Measurements from ENCODE around the gene PIEZO1. TPM values are rescaled to one million over a fixed set of nuclear protein-coding genes. Genes with fewer than 3 reads are reported as not detected.
"Not testable (repeated sequence)": the region's sequence is repeated elsewhere in the genome, so short reads cannot be mapped to it uniquely, and the experiment has no call there.

PIEZO1 gene
- total RNA-seq, 2 experiments from 2014 or later, result 206 to 220 TPM

GRCh38 chr16:88771781-88772180, 13.2 kb downstream of the PIEZO1 start:
- H3K4me3 Mint-ChIP-seq; H3K36me3 Mint-ChIP-seq; DNase-seq; H3K27me3 Mint-ChIP-seq; H3K9me3 Mint-ChIP-seq; ATAC-seq (ENCODE audit: low read depth); H3K27ac Mint-ChIP-seq: not testable (repeated sequence)
- H3K4me1 Mint-ChIP-seq, result peaks cover 14% of the 10 kb centered on the region
- POLR2A ChIA-PET, result interaction anchor here (1.3 kb wide), 1 partner anchor 14 kb away, joined by 3 read pairs; no protein-coding TSS in a partner anchor

DNA sequence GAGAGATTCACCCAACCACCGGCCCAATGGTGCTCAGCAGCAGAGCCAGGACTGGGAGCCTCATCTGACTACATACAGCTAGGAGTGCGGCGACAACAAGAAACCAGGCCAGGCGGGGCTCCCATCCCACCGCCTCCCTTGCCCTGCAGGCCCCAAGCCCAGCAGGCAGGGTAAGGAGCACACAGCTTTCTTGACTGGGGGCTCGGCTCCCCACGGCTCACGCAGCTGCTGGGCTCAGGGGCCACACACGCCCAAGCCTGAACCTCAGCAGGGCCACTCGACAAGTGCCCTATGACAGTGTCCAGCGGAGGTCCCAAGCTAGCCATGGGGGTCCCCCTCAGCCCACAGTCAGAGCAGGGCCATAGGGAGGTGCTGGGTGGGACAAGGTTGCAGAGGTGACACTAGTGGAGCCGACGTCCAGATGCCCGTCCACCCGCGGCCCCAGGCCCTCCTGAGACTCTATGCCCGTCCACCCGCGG, 13.7 kb downstream of the PIEZO1 start:
- no peak for DNase-seq
- H3K27ac Mint-ChIP-seq, result no peak overlapping the region
- H3K9me3 Mint-ChIP-seq, result no peaks in the 10 kb centered on the region
- no peaks in the 10 kb centered on the region for H3K27me3 Mint-ChIP-seq
- peaks cover 14% of the 10 kb centered on the region for H3K4me1 Mint-ChIP-seq
- H3K4me3 Mint-ChIP-seq, result no peak overlapping the region
- H3K36me3 Mint-ChIP-seq, result no peaks in the 10 kb centered on the region
- ATAC-seq (ENCODE audit: low read depth), result no peak
- POLR2A ChIA-PET, result interaction anchor here (1.3 kb wide), 1 partner anchor 14 kb away, joined by 3 read pairs; no protein-coding TSS in a partner anchor

GRCh38 chr16:88770461-88771293, 14.3 kb downstream of the PIEZO1 start:
- H3K4me1 Mint-ChIP-seq, result peaks cover 14% of the 10 kb centered on the region
- ATAC-seq (ENCODE audit: low read depth) (peak; percentile 72), DNase-seq (no peak)
- no peaks in the 10 kb centered on the region for H3K36me3 Mint-ChIP-seq
- H3K27ac Mint-ChIP-seq, result peak overlapping the region; percentile 16
- H3K9me3 Mint-ChIP-seq, result no peaks in the 10 kb centered on the region
- no peaks in the 10 kb centered on the region for H3K27me3 Mint-ChIP-seq
- POLR2A ChIA-PET, result interaction anchor here (1.3 to 1.4 kb wide), 2 partner anchors 13 to 33 kb away, joined by 3 read pairs; no protein-coding TSS in a partner anchor
- no peak overlapping the region for H3K4me3 Mint-ChIP-seq

DNA sequence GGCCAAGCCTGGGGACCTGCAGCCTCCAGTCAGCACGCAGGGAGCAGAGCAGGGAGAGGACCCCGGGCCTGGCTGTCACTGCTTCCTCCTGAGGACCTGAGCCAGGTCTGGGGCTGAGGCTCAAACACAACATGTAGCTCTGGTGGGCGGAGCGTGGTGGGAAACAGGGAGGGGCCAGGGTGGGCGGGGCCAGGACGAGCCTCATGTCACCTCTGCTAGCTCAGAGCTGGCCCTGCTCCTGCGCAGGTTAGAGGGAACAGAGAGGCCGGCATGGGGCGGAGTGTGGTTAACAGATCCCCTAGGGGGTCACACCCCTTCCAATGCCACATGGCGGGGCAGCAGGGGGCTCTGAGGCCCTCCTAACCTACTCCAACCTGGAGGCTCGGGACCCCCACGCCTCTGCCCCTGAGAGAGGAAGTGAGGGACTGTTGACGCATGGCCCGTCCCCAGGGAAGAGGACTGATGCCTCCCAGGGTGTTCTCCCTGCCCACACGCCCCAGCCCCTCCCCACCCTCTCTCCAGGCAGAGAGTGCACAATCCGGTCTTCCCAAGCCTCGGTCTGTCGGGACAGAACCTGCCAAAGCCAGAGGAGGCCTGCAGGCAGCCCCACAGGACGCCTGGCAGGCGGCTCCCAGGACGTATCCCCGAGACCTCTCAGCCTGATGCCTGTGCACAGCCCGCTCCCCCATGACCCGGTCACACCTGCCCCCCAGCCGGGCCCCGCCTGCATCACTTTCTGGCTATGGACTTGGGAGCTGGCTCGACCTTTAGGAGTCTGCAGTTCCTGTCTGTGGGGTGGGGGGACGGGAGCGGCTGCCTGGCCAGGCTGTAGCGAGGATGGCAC, 15.2 kb downstream of the PIEZO1 start:
- H3K4me3 Mint-ChIP-seq, result no peak overlapping the region
- no peak overlapping the region for H3K27ac Mint-ChIP-seq
- peaks cover 14% of the 10 kb centered on the region for H3K4me1 Mint-ChIP-seq
- H3K9me3 Mint-ChIP-seq, result no peaks in the 10 kb centered on the region
- no peaks in the 10 kb centered on the region for H3K27me3 Mint-ChIP-seq
- POLR2A ChIA-PET, result interaction anchor here (1.4 kb wide), 1 partner anchor 32 kb away, joined by 3 read pairs; no protein-coding TSS in a partner anchor
- ATAC-seq (ENCODE audit: low read depth) (peak; percentile 23), DNase-seq (peak; percentile 45)
- H3K36me3 Mint-ChIP-seq, result no peaks in the 10 kb centered on the region

DNA sequence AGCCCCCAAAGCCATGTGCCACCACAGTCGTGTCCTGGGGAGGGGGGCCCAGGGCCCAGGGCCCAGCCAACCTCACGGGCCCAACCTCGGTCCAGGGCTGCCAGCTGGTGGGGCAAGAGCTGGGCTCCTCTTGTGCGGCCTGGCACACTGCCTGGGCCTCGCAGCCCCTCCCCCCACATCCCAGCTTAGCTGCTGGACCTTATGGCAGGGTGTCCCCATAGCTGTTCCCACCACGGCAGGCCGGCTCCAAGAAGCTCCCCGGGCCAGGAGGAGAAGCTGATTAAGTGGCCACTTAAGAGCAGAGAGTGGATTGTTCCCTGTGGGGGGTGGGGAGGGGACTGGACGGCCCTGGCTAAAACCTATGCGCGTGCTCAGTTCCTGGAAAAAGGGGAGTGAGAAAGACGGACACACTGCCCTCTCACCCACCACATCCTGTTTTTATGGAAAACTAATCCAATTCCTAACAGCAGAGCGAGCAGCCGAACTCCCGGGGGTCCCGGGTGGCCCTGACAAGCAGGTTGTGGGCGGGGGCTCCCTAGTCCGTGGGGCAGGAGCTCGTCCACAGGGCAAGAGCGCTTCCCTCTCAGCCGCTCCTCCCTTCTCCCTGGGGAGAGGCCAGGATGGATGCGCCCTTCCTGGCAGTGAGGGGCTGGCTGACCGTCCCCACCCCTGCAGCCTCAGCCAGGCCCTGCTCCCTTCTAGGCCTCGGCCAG, 16.8 kb downstream of the PIEZO1 start:
- ATAC-seq (ENCODE audit: low read depth) (no peak), DNase-seq (no peak)
- H3K27me3 Mint-ChIP-seq, result no peaks in the 10 kb centered on the region
- H3K4me3 Mint-ChIP-seq, result no peak overlapping the region
- no peaks in the 10 kb centered on the region for H3K36me3 Mint-ChIP-seq
- peaks cover 14% of the 10 kb centered on the region for H3K4me1 Mint-ChIP-seq
- POLR2A ChIA-PET, result interaction anchor here (2.4 kb wide), 1 partner anchor 12 kb away, joined by 6 read pairs; no protein-coding TSS in a partner anchor
- H3K27ac Mint-ChIP-seq, result no peak overlapping the region
- no peaks in the 10 kb centered on the region for H3K9me3 Mint-ChIP-seq

- DNase-seq (no peak), ATAC-seq (ENCODE audit: low read depth) (no peak)
- H3K4me3 Mint-ChIP-seq, result no peak overlapping the region
- H3K27me3 Mint-ChIP-seq, result no peaks in the 10 kb centered on the region
- no peaks in the 10 kb centered on the region for H3K36me3 Mint-ChIP-seq
- peaks cover 14% of the 10 kb centered on the region for H3K4me1 Mint-ChIP-seq
- no peaks in the 10 kb centered on the region for H3K9me3 Mint-ChIP-seq
- H3K27ac Mint-ChIP-seq, result peak overlapping the region; percentile 75
- POLR2A ChIA-PET, result interaction anchor here (2.4 kb wide), 1 partner anchor 13 kb away, joined by 6 read pairs; no protein-coding TSS in a partner anchor
These were observed 17.4 kb downstream of the PIEZO1 start for GRCh38 chr16:88767546-88768070.

DNA sequence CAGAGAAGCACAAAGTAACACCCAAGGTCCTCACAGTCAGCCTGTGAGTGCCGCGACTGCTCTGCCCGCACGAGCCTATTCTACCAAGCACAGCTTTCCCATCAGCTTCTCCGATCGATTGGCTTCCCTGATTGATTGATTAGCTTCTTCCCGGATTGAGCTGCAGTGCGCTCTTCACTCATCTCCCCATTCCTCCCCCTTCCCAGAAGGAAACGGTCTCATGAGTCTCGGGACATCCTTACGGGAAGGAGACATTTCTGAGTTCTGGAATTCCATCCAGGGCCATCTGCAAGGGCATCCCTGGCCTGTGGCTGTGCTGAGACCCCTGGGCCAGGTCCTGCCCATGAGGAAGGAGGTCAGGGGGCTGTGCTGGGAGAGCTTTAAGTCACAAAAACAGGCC, 18.0 kb downstream of the PIEZO1 start:
- DNase-seq (no peak), ATAC-seq (ENCODE audit: low read depth) (no peak)
- peaks cover 14% of the 10 kb centered on the region for H3K4me1 Mint-ChIP-seq
- no peaks in the 10 kb centered on the region for H3K9me3 Mint-ChIP-seq
- H3K36me3 Mint-ChIP-seq, result no peaks in the 10 kb centered on the region
- H3K27ac Mint-ChIP-seq, result peak overlapping the region; percentile 54
- H3K27me3 Mint-ChIP-seq, result no peaks in the 10 kb centered on the region
- no peak overlapping the region for H3K4me3 Mint-ChIP-seq
- POLR2A ChIA-PET, result interaction anchor here (2.4 kb wide), 1 partner anchor 14 kb away, joined by 6 read pairs; no protein-coding TSS in a partner anchor

DNA sequence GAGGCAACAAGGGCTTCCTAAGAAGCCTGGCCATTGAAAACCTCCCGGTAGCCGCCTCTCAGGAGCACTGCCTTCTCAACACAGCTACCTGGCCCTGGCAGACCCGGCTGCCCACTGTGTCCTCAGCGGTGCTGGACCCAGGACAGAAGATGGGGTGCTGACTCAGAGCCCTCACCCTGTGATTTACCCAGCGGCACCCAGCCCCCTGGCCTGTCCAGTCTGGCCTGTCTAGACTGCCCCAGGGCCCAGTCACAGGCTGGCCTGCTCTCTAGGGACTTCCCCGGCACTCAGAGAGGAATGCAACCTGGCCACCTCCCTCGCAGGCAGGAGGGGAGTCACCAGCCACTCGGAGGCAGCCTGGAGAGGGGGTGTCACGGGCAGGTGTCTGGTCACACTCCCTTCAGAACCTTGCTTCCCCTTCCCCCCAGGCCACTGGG, 20.1 kb downstream of the PIEZO1 start:
- DNase-seq (no peak), ATAC-seq (ENCODE audit: low read depth) (no peak)
- no peak overlapping the region for H3K27ac Mint-ChIP-seq
- no peaks in the 10 kb centered on the region for H3K27me3 Mint-ChIP-seq
- peaks cover 11% of the 10 kb centered on the region for H3K4me1 Mint-ChIP-seq
- POLR2A ChIA-PET, result no interaction called here
- no peaks in the 10 kb centered on the region for H3K36me3 Mint-ChIP-seq
- H3K4me3 Mint-ChIP-seq, result no peak overlapping the region
- no peaks in the 10 kb centered on the region for H3K9me3 Mint-ChIP-seq

GRCh38 chr16:88764080-88764479, 20.9 kb downstream of the PIEZO1 start:
- Mint-ChIP-seq H3K4me1 (peaks cover 10% of the 10 kb centered on the region), H3K36me3 (no peaks in the 10 kb centered on the region), H3K4me3 (no peak overlapping the region), H3K27ac (no peak overlapping the region), H3K27me3 (no peaks in the 10 kb centered on the region), H3K9me3 (no peaks in the 10 kb centered on the region)
- no peak for DNase-seq
- no peak for ATAC-seq (ENCODE audit: low read depth)
- POLR2A ChIA-PET, result no interaction called here

- H3K27ac Mint-ChIP-seq, result no peak overlapping the region
- H3K4me3 Mint-ChIP-seq, result no peak overlapping the region
- no peak for ATAC-seq (ENCODE audit: low read depth)
- H3K4me1 Mint-ChIP-seq, result peaks cover 13% of the 10 kb centered on the region
- H3K27me3 Mint-ChIP-seq, result no peaks in the 10 kb centered on the region
- POLR2A ChIA-PET, result no interaction called here
- no peaks in the 10 kb centered on the region for H3K9me3 Mint-ChIP-seq
- no peaks in the 10 kb centered on the region for H3K36me3 Mint-ChIP-seq
- DNase-seq, result no peak
These were observed 21.4 kb downstream of the PIEZO1 start for GRCh38 chr16:88763502-88764053.

GRCh38 chr16:88762941-88763340, 22.1 kb downstream of the PIEZO1 start:
- no peaks in the 10 kb centered on the region for H3K9me3 Mint-ChIP-seq
- DNase-seq (no peak), ATAC-seq (ENCODE audit: low read depth) (no peak)
- no peak overlapping the region for H3K4me3 Mint-ChIP-seq
- peaks cover 17% of the 10 kb centered on the region for H3K4me1 Mint-ChIP-seq
- no peaks in the 10 kb centered on the region for H3K36me3 Mint-ChIP-seq
- no peaks in the 10 kb centered on the region for H3K27me3 Mint-ChIP-seq
- POLR2A ChIA-PET, result interaction anchor here (1.3 kb wide), 1 partner anchor 18 kb away, joined by 3 read pairs; no protein-coding TSS in a partner anchor
- H3K27ac Mint-ChIP-seq, result no peak overlapping the region

DNA sequence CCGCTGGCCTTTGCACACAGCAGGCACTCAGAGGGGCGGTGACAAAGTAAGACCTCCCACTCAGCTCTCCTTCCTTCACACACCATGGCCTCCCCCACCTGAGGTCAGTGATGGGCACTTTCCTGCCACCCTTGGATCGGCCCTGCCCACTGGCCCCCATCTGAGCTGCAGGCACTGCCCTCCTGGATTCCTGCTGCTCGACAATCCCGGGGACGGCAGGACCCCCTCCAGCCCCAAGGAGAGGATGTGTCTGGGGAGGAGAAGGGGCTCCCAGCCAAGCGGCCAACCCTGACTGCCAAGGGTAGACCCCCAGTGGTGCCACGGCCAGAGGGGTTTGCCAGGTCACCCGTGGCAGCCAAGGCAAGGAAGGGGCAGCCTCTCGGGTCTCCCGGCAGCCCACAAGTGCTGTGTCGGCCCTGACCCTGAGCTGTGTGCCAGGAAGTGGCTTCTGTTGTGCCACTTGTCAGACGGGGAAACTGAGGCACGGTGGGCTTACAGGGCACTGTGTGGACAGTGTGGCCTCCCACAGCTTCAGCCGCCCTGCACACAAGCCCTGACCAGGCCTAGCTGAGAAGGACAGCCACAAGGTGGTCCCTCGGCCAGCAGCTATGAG, 22.7 kb downstream of the PIEZO1 start:
- Mint-ChIP-seq H3K9me3 (no peaks in the 10 kb centered on the region), H3K4me1 (peaks cover 14% of the 10 kb centered on the region), H3K27ac (no peak overlapping the region), H3K27me3 (no peaks in the 10 kb centered on the region), H3K36me3 (no peaks in the 10 kb centered on the region), H3K4me3 (no peak overlapping the region)
- POLR2A ChIA-PET, result interaction anchor here (1.3 kb wide), 1 partner anchor 19 kb away, joined by 3 read pairs; no protein-coding TSS in a partner anchor
- no peak for DNase-seq
- ATAC-seq (ENCODE audit: low read depth), result no peak

Measured in activated naive CD8-positive, alpha-beta T cell treated with anti-CD3 and anti-CD28 coated beads, Interleukin-2, amount 10 ng/mL, durations not matched to agents 7 days and 5 days (primary cell).